ENCODE measurements around the gene UPK1A.
"Not testable (repeated sequence)": the region's sequence is repeated elsewhere in the genome, so short reads cannot be mapped to it uniquely, and the experiment has no call there.

Gene UPK1A

GRCh38 chr19:35644987-35645679 is 21.2 kb upstream of the UPK1A start:
- peak; percentile 81 for DNase-seq

GRCh38 chr19:35645680-35646511 is 20.4 kb upstream of the UPK1A start:
- no peak for DNase-seq

- peak; percentile 91 for DNase-seq
Observed at GRCh38 chr19:35648017-35648961, 18.0 kb upstream of the UPK1A start, which contains the start of gene COX6B1. Gene COX6B1 (plus strand): TSS chr19:35648323. CDS start chr19:35651244, 2,921 bp downstream.

- DNase-seq: no peak
Observed at GRCh38 chr19:35650581-35650980, 15.7 kb upstream of the UPK1A start.

GRCh38 chr19:35654828-35655227 is 11.5 kb upstream of the UPK1A start:
- DNase-seq: not testable (repeated sequence)

- no peak for DNase-seq
Observed at GRCh38 chr19:35655600-35655999, 10.7 kb upstream of the UPK1A start.

- DNase-seq: no peak
Observed at GRCh38 chr19:35656700-35657099, 9.6 kb upstream of the UPK1A start.

GRCh38 chr19:35657904-35658700 is 8.2 kb upstream of the UPK1A start:
- DNase-seq: no peak

GRCh38 chr19:35661995-35662340 is 4.3 kb upstream of the UPK1A start:
- no peak for DNase-seq

GRCh38 chr19:35663981-35664380 is 2.3 kb upstream of the UPK1A start:
- DNase-seq: no peak

GRCh38 chr19:35665157-35665556 is 1.2 kb upstream of the UPK1A start:
- no peak for DNase-seq

- DNase-seq: no peak
Observed at GRCh38 chr19:35665604-35666003, 713 bp upstream of the UPK1A start.

- DNase-seq: no peak
Observed at GRCh38 chr19:35669566-35669965, 3.2 kb downstream of the UPK1A start.

GRCh38 chr19:35669974-35670373 is 3.7 kb downstream of the UPK1A start:
- DNase-seq: no peak

- no peak for DNase-seq
Observed at GRCh38 chr19:35670686-35671085, 4.4 kb downstream of the UPK1A start.

- no peak for DNase-seq
Observed at GRCh38 chr19:35671818-35672217, 5.5 kb downstream of the UPK1A start.

- no peak for DNase-seq
Observed at GRCh38 chr19:35673121-35673804, 6.9 kb downstream of the UPK1A start.

GRCh38 chr19:35675589-35676140 is 9.3 kb downstream of the UPK1A start:
- DNase-seq: no peak

GRCh38 chr19:35689836-35690235 is 23.5 kb downstream of the UPK1A start:
- DNase-seq: no peak

- not testable (repeated sequence) for DNase-seq
Observed at GRCh38 chr19:35691106-35691505, 24.8 kb downstream of the UPK1A start.

GRCh38 chr19:35692010-35692409 is 25.7 kb downstream of the UPK1A start:
- no peak for DNase-seq
